SW 1271 (cell line): Measurements from ENCODE around the gene ALK.

Source experiments
- DNase-seq, 2 experiments: peaks; one replicate each; lab custom pipeline; 2025; lab: John Stamatoyannopoulos, UW

ALK gene

GRCh38 chr2:29789911-29790485, 131.4 kb downstream of the ALK start:
- DNase-seq: no peak

GRCh38 chr2:29787473-29788465, 133.6 kb downstream of the ALK start:
- DNase-seq: no peak

- no peak for DNase-seq
Observed at GRCh38 chr2:29786361-29786760, 135.0 kb downstream of the ALK start.

GRCh38 chr2:29783666-29784065, 137.7 kb downstream of the ALK start:
- DNase-seq: no peak

- no peak for DNase-seq
Observed at GRCh38 chr2:29782549-29783458, 138.6 kb downstream of the ALK start.

- DNase-seq: no peak
Observed at GRCh38 chr2:29782087-29782486, 139.3 kb downstream of the ALK start.

GRCh38 chr2:29780906-29781305, 140.5 kb downstream of the ALK start:
- DNase-seq: no peak

GRCh38 chr2:29777161-29777560, 144.2 kb downstream of the ALK start:
- DNase-seq: no peak

- no peak for DNase-seq
Observed at GRCh38 chr2:29776406-29776805, 145.0 kb downstream of the ALK start.

GRCh38 chr2:29775937-29776336, 145.4 kb downstream of the ALK start:
- no peak for DNase-seq

GRCh38 chr2:29774624-29775023, 146.8 kb downstream of the ALK start:
- DNase-seq: no peak

GRCh38 chr2:29770846-29771245, 150.5 kb downstream of the ALK start:
- no peak for DNase-seq

- DNase-seq: no peak
Observed at GRCh38 chr2:29769847-29770246, 151.5 kb downstream of the ALK start.

GRCh38 chr2:29767606-29768335, 153.6 kb downstream of the ALK start:
- no peak for DNase-seq

- DNase-seq: no peak
Observed at GRCh38 chr2:29766191-29766590, 155.2 kb downstream of the ALK start.

- DNase-seq: no peak
Observed at GRCh38 chr2:29765721-29766120, 155.7 kb downstream of the ALK start.

GRCh38 chr2:29763371-29763770, 158.0 kb downstream of the ALK start:
- no peak for DNase-seq

GRCh38 chr2:29762239-29762638, 159.1 kb downstream of the ALK start:
- no peak for DNase-seq

- DNase-seq: no peak
Observed at GRCh38 chr2:29761278-29761677, 160.1 kb downstream of the ALK start.

GRCh38 chr2:29760008-29760407, 161.4 kb downstream of the ALK start:
- no peak for DNase-seq

GRCh38 chr2:29759360-29759759, 162.0 kb downstream of the ALK start:
- DNase-seq: no peak

GRCh38 chr2:29755829-29756228, 165.6 kb downstream of the ALK start:
- DNase-seq: no peak
